K562 (cell line): ENCODE data around the gene FRMD4B. TPM values are rescaled to one million over a fixed set of nuclear protein-coding genes. Genes with fewer than 3 reads are reported as not detected.

Experiments
- DDX20 ChIP-seq: fragments of 450-650 bp; IDR thresholded peaks from 2 replicates; pipeline ENCODE4 v1.6.1; 2016; ENCODE audit warnings: missing genetic modification characterization, low read depth, mild to moderate bottlenecking, missing compliant biosample characterization, moderate library complexity
- ILF3 ChIP-seq: fragments of 450-650 bp; IDR thresholded peaks from 2 replicates; pipeline ENCODE4 v1.6.1; 2018; ENCODE audit warnings: antibody characterized with exemption, mild to moderate bottlenecking, moderate library complexity, borderline replicate concordance
- MEIS2 ChIP-seq: fragments of 450-650 bp; IDR thresholded peaks from 2 replicates; pipeline ENCODE4 v1.6.1; 2014; ENCODE audit warnings: mild to moderate bottlenecking; ENCODE audit not compliant: partially characterized antibody
- NCOA2 ChIP-seq, 2 experiments: fragments of 450-650 bp; IDR thresholded peaks; 2 replicates each; pipeline ENCODE4 v1.6.1; 2018; ENCODE audit warnings: mild to moderate bottlenecking in 2 of 2, moderate library complexity in 1 of 2; ENCODE audit not compliant: partially characterized antibody in 2 of 2
- NELFE ChIP-seq: IDR thresholded peaks from 2 replicates; pipeline ENCODE4 v1.6.1; 2011; ENCODE audit warnings: mild to moderate bottlenecking; ENCODE audit not compliant: insufficient read depth, insufficient read length
- NRF1 ChIP-seq, 2 experiments: fragments of 450-650 bp; IDR thresholded peaks in 1 of 2; conservative IDR thresholded peaks in 1 of 2; 2 replicates each; pipeline ENCODE4 v1.6.1; 2014; ENCODE audit warnings: mild to moderate bottlenecking in 2 of 2
- PHF8 ChIP-seq: fragments of 200-600 bp; sonication (generic); IDR thresholded peaks from 2 replicates; pipeline ENCODE4 v1.6.1; 2012; ENCODE audit warnings: mixed run types, mild to moderate bottlenecking, inconsistent platforms, low read length, moderate library complexity, borderline replicate concordance
- POLR2AphosphoS5 ChIP-seq: IDR thresholded peaks from 2 replicates; pipeline ENCODE4 v1.6.1; 2011; ENCODE audit warnings: mild to moderate bottlenecking, low read depth, low read length, moderate library complexity; ENCODE audit not compliant: control insufficient read depth, insufficient read depth
- RBFOX2 ChIP-seq: fragments of 200-400 bp; formaldehyde crosslinking; IDR thresholded peaks from 2 replicates; pipeline ENCODE4 v1.6.1; 2017; ENCODE audit warnings: low read depth, mild to moderate bottlenecking, low read length, moderate library complexity
- TCF7L2 ChIP-seq: fragments of 150-350 bp; IDR thresholded peaks from 2 replicates; pipeline ENCODE4 v1.6.1; 2016; ENCODE audit warnings: low read depth, mild to moderate bottlenecking, low read length, moderate library complexity
- XRCC4 ChIP-seq: IDR thresholded peaks from one replicate; pipeline ENCODE4 v1.6.1; 2011; ENCODE audit not compliant: insufficient read depth, insufficient read length; ENCODE audit errors: extremely low read depth
- ZNF347 ChIP-seq: fragments of 450-650 bp; formaldehyde crosslinking; IDR thresholded peaks from 2 replicates; pipeline ENCODE4 v1.4.0; 2020; ENCODE audit warnings: low read depth, mild to moderate bottlenecking, moderate library complexity
- ZSCAN29 ChIP-seq: fragments of 450-650 bp; IDR thresholded peaks from 2 replicates; pipeline ENCODE4 v1.6.1; 2017
- polyA plus RNA-seq, 8 experiments: library from polyadenylated mRNA; depleted of rRNA in 4 of 8; stranded (reverse) in 5 of 8; unstranded in 3 of 8; fragments of >200 nt; fragmentation: Nextera tagmentation in 2 of 8; fragmentation: Illumina TruSeq in 1 of 8; extraction: Ambion mirVana in 2 of 8; extraction: Trizol in 1 of 8; gene quantifications; 2 replicates each; pipeline versions ENCODE4 v1.2.1 to v1.2.3, GENCODE V29; 2011 to 2014; ENCODE audit warnings: inconsistent platforms in 1 of 8, missing spikeins in 1 of 8
- total RNA-seq, 7 experiments: library from RNA; depleted of rRNA in 6 of 7; stranded (reverse); fragments of >200 nt in 6 of 7; fragmentation: Illumina TruSeq in 2 of 7; extraction: Trizol in 2 of 7; gene quantifications; 2 replicates each; pipeline versions ENCODE4 v1.2.1 to v1.2.3, GENCODE V29; 2011 to 2021; ENCODE audit warnings: low replicate concordance in 1 of 7
- TF ChIP-seq, protein P1 (sequence below): fragments of 200-600 bp; sonication (generic); IDR thresholded peaks from one replicate; pipeline ENCODE4 v1.6.1; 2012; ENCODE audit warnings: mild to moderate bottlenecking, low read depth, low read length, inconsistent platforms
- TF ChIP-seq, protein P2 (sequence below): conservative IDR thresholded peaks from 2 replicates; pipeline ENCODE4 v1.6.1; 2011; ENCODE audit warnings: low read depth, mild to moderate bottlenecking, low read length; ENCODE audit not compliant: control insufficient read depth

FRMD4B gene
- total and polyA plus RNA-seq, 9 of the 15 experiments (the other 6 are each of a cell fraction or from before 2014, with no cell fraction given) = 0.03 to 0.09 (median 0.04) TPM; not detected in 3

DNA sequence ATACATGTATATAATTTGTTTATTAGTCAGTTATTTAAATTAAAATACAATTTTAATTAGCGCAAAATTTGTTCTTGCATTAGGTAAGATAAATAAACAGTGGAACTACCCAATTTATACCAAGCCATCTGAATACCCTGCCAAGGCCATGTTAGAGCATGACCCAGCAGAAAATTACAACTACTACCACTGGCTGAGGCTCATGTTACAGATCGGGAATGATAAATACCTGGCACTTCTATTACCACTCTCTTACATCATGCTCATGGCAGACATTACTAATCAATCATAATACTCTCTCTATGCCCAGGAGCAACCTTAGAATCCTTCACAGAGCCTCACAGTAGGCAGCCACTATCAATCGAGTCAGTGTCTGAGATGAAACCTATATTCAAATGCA, 242.3 kb downstream of the FRMD4B start (continued):
- TF ChIP-seq, protein P1, sequence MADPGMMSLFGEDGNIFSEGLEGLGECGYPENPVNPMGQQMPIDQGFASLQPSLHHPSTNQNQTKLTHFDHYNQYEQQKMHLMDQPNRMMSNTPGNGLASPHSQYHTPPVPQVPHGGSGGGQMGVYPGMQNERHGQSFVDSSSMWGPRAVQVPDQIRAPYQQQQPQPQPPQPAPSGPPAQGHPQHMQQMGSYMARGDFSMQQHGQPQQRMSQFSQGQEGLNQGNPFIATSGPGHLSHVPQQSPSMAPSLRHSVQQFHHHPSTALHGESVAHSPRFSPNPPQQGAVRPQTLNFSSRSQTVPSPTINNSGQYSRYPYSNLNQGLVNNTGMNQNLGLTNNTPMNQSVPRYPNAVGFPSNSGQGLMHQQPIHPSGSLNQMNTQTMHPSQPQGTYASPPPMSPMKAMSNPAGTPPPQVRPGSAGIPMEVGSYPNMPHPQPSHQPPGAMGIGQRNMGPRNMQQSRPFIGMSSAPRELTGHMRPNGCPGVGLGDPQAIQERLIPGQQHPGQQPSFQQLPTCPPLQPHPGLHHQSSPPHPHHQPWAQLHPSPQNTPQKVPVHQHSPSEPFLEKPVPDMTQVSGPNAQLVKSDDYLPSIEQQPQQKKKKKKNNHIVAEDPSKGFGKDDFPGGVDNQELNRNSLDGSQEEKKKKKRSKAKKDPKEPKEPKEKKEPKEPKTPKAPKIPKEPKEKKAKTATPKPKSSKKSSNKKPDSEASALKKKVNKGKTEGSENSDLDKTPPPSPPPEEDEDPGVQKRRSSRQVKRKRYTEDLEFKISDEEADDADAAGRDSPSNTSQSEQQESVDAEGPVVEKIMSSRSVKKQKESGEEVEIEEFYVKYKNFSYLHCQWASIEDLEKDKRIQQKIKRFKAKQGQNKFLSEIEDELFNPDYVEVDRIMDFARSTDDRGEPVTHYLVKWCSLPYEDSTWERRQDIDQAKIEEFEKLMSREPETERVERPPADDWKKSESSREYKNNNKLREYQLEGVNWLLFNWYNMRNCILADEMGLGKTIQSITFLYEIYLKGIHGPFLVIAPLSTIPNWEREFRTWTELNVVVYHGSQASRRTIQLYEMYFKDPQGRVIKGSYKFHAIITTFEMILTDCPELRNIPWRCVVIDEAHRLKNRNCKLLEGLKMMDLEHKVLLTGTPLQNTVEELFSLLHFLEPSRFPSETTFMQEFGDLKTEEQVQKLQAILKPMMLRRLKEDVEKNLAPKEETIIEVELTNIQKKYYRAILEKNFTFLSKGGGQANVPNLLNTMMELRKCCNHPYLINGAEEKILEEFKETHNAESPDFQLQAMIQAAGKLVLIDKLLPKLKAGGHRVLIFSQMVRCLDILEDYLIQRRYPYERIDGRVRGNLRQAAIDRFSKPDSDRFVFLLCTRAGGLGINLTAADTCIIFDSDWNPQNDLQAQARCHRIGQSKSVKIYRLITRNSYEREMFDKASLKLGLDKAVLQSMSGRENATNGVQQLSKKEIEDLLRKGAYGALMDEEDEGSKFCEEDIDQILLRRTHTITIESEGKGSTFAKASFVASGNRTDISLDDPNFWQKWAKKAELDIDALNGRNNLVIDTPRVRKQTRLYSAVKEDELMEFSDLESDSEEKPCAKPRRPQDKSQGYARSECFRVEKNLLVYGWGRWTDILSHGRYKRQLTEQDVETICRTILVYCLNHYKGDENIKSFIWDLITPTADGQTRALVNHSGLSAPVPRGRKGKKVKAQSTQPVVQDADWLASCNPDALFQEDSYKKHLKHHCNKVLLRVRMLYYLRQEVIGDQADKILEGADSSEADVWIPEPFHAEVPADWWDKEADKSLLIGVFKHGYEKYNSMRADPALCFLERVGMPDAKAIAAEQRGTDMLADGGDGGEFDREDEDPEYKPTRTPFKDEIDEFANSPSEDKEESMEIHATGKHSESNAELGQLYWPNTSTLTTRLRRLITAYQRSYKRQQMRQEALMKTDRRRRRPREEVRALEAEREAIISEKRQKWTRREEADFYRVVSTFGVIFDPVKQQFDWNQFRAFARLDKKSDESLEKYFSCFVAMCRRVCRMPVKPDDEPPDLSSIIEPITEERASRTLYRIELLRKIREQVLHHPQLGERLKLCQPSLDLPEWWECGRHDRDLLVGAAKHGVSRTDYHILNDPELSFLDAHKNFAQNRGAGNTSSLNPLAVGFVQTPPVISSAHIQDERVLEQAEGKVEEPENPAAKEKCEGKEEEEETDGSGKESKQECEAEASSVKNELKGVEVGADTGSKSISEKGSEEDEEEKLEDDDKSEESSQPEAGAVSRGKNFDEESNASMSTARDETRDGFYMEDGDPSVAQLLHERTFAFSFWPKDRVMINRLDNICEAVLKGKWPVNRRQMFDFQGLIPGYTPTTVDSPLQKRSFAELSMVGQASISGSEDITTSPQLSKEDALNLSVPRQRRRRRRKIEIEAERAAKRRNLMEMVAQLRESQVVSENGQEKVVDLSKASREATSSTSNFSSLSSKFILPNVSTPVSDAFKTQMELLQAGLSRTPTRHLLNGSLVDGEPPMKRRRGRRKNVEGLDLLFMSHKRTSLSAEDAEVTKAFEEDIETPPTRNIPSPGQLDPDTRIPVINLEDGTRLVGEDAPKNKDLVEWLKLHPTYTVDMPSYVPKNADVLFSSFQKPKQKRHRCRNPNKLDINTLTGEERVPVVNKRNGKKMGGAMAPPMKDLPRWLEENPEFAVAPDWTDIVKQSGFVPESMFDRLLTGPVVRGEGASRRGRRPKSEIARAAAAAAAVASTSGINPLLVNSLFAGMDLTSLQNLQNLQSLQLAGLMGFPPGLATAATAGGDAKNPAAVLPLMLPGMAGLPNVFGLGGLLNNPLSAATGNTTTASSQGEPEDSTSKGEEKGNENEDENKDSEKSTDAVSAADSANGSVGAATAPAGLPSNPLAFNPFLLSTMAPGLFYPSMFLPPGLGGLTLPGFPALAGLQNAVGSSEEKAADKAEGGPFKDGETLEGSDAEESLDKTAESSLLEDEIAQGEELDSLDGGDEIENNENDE = no peak
- TF ChIP-seq RBFOX2 (no peak), NCOA2 (IDR thresholded peaks at IDR 0.05; ENCODE audit: partially characterized antibody in 2 of 2) (no peak), DDX20 (tag) (peak; percentile 33; the same call in 1 of the 2 replicates), ZNF347 (CRISPR knock-in tag) (no peak), MEIS2 (peak; percentile 66), NRF1 (conservative IDR thresholded peaks at IDR 0.05 in 1 of 2, IDR thresholded peaks at IDR 0.05 in 1 of 2) (0 out of 4 replicates have a peak, but pooled peaks of 1 of the 2 experiments have one; percentile 25), POLR2AphosphoS5 (no peak), ZSCAN29 (no peak), TCF7L2 (no peak), PHF8 (no peak), XRCC4 (no peak), NELFE (no peak), ILF3 (no peak)
- TF ChIP-seq, protein P2, sequence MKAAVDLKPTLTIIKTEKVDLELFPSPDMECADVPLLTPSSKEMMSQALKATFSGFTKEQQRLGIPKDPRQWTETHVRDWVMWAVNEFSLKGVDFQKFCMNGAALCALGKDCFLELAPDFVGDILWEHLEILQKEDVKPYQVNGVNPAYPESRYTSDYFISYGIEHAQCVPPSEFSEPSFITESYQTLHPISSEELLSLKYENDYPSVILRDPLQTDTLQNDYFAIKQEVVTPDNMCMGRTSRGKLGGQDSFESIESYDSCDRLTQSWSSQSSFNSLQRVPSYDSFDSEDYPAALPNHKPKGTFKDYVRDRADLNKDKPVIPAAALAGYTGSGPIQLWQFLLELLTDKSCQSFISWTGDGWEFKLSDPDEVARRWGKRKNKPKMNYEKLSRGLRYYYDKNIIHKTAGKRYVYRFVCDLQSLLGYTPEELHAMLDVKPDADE = no peak
